Myocyte (in vitro differentiated cells): ENCODE measurements around the gene POGZ. TPM values are rescaled to one million over a fixed set of nuclear protein-coding genes. Genes with fewer than 3 reads are reported as not detected.
A peak's percentile ranks its signal among the peaks of the same experiment; 100 is the strongest.
"Not testable (repeated sequence)": the region's sequence is repeated elsewhere in the genome, so short reads cannot be mapped to it uniquely, and the experiment has no call there.

ENCODE experiments used
- DNase-seq: peaks from one replicate; pipeline ENCODE4 v3.0.0-alpha.2; 2012; ENCODE audit warnings: low read depth
- total RNA-seq: library from RNA; depleted of rRNA; stranded (reverse); fragments of >200 nt; gene quantifications from 2 replicates; pipeline ENCODE4 v1.2.3, GENCODE V29; 2014

POGZ gene
- total RNA-seq, 1 donor from 2014 or later, result 29.4 TPM

DNA sequence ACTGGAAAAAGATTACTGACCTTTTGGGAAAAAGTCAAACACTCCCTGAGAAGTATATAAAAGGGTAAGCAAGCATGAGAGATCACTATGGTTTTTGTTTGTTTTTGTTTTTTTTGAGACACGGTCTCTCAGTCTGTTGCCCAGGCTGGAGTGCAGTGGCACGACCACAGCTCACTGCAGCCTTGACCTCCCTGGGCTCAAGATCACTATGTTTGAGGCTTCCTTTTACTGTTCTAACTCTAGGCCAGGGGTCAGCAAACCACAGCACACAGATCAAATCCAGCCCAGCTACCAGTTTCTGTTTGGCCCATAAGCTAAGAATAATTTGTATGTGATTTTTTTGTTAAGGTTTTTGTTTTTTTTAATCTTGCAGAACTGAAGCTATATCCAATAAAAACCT lies 34.2 kb downstream of the POGZ start:
- no peak for DNase-seq

DNA sequence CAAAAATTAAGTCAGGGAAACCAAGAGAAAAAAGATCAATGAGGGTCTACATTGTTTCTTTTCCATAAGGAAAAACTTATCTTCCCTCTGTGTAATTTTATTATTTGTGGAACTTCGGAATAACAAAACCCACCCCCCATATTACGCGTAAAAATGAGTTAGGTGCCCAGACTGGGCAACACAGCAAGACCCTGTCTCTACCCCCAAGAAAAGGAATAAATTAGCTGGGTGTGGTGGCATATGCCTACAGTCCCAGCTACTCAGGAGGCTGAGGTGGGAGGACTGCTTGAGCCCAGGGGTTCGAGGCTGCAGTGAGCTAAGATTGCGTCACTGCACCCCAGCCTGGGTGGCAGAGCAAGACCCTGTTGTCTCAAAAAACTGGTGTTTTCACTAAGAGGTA lies 39.5 kb downstream of the POGZ start:
- no peak for DNase-seq

DNA sequence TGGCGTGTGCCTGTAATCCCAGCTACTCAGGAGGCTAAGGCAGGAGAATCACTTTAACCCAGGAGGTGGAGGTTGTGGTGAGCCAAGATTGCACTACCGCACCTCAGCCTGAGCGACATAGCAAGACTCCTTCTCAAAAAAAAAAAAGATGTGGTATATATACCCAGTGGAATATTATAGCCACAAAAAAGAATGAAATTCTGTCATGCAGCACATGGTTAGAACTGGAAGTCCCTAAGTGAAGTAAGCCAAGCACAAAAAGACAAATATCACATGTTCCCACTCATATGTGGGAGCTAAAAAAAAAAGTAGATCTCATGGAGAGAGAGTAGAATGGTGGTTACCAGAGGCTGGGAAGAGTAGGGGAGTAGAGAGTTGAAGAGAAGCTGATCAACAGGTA lies 41.2 kb downstream of the POGZ start:
- DNase-seq, result no peak

DNA sequence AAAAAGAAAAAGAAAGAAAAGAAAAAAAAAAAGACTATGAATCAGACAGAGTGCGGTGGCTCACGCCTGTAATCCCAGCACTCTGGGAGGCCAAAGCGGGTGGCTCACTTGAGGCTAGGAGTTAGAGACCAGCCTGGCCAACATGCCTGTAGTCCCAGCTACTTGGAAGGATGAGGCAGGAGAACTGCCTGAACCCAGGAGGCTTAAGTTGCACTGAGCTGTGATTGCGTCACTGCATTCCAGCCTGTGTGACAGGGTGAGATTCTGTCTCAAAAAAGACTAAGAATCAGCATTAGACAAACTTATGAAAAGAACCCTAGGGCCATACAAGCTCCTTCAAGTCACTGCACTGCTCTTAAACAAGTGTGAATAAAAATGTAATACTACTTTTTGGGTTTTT lies 43.1 kb downstream of the POGZ start:
- peak; percentile 36 for DNase-seq

DNA sequence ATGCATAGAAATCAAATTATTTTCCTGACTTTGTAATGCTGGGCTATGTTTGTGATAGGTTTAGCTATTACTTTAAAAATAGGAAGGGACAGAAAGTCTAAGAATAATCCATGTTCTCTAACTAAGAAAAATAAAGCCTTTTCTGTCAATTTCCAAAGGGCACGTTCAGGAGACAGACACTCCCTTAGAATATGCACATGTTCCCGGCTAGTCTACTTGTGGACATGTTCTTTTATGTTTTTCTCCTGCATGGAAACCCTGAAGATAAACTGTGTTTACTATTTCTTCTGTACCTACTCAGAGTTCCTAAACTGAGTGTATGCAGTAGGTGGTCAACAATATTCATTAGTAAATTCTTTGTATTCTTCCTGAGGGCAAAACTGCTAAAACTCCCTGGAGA lies 47.4 kb downstream of the POGZ start:
- no peak for DNase-seq

DNA sequence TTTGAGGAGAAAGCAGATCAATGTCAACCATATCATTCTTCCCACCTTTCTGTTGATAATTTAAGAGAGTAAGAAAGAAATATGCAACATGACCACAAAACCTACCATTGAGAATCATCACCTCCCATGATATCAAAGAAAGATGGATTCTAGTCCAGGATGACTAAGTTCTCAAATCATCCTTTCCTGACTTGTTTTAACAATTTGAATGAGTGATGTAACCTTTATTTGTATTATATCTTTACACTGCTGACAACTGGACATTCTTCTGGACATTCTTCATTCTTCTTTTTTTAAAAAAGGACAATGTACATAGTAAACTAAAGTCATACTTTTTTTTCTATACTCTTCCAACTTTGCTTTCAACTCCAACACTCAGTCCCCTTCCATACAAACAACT lies 50.4 kb downstream of the POGZ start:
- no peak for DNase-seq

DNA sequence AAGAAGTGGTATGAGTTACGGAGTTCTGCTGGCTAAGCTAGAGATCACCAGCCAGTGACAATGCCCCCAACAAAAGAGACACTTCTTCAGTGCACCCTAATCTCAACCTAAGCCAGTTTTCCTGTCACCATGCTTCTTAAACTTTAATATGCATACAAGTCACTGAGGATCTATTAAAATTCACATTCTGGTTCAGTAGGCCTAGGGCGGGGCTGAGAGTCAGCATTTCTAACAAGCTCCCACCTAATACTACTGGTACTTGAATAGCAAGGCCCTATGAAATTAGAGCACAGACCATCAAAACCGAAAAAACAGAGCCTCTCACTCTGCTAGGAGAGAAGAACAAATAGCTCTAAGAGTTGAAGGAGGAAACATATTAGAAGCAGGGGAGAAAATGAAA lies 52.0 kb downstream of the POGZ start:
- no peak for DNase-seq

DNA sequence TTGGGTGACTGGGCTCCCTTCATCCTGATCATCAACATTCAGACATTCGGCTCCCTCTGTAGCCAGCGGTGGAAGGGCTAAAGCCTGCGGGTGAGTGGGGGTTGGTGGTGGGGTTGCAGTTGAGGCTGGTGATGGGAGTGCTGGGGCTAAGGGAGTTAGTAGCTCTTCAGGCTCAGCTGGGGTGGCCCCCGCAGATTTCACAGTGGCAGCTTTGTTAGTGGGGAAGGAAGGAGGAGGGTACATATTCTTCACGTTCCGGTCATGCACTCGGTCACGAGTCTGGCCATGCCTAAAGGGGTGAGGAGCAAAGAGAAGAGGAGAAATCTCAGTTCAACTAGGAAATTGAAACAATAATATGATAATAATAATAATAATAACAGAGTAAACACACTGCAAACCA lies 53.1 kb downstream of the POGZ start:
- no peak for DNase-seq

DNA sequence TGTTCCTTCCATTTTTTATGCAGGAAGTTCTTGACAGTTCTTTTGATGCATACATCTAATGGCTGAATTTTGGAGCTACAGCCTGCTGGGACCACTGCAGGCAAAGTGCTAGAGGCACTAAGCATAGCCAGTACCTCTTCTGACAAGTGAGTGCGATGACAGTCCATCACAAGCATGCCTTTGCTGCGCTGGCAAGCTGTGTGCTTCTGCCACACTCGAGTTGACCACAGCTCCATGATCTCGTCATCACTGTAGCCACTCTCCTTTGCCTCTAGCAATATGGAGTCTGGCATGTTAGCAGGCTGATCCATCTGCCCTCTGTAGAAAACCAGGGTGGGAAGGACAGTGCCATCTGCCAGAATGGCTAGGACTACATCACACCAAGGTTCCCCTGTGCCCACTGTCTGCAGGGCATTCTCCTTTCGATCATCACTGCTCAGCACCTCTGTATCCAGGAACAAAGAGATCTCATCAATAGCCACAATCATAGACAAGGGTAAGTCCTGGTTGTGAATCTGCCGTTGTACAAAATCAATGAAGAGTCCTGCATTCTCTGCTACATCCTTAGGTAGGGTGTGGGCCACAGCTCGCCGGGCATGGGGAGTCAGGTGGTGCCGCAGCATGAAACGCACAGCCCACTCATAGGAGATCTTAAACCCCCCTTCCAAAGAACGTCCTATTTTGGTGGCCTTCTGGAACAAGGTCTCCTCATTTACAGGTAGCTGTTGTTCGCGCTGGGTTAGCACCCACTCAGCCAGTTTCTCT lies 53.9 kb downstream of the POGZ start:
- DNase-seq, result no peak

DNA sequence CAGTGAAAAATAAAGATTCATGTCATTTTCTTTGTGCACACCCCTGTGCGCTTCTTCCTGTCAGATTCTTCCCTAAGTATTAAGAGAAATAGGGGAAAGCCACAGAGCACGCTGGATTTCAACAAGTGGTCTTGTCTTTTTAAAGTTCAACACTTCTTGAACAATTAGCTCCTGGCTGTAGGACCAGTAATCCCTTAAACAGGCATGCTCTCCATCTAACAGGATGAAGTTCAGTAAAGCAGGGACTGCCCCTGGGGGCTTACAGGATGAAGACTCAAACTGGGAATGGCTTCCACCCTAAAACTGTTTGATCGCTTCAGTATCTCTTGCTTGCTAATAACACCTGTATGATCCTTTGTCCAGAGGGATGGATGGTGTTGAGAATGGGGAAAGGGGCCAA lies 55.7 kb downstream of the POGZ start:
- no peak for DNase-seq

DNA sequence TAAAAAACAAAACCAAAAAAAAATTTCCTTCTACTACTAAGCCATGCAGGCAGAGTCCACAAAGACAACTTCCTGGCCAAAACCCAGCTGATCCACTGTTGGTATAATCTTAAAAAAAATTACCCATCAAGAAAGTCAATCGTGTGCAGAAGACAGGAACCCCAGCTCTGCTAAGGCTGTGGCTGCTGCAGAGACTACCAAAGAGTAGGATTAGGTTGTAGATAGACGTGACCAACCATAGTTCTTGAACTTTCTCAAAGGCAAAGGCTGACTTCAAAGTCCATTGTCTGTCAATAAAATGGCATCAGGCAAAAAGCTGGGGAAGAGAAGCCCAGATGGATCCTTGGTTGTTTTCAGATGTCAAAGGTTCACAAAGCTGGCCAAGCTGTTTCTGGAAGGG lies 56.5 kb downstream of the POGZ start:
- DNase-seq, result no peak

DNA sequence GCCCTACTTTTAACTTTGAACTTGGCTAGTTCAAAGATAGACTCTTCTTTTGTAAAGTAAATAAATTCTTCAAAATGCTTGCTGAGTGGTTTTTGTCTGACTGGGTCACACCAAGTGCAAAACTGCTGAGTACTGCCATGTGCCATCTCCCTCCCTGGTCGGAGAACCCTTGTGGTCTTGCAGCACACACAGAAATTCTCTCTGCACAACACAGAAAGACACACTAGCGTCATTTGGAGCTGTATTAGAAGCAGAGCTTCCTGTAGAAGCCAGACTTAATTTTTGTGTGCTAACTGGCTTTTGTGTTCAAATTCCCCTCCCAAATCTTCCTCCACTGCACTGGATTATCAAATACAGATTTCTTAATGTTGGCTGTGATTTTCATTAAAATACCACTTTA lies 57.4 kb downstream of the POGZ start:
- no peak for DNase-seq

DNA sequence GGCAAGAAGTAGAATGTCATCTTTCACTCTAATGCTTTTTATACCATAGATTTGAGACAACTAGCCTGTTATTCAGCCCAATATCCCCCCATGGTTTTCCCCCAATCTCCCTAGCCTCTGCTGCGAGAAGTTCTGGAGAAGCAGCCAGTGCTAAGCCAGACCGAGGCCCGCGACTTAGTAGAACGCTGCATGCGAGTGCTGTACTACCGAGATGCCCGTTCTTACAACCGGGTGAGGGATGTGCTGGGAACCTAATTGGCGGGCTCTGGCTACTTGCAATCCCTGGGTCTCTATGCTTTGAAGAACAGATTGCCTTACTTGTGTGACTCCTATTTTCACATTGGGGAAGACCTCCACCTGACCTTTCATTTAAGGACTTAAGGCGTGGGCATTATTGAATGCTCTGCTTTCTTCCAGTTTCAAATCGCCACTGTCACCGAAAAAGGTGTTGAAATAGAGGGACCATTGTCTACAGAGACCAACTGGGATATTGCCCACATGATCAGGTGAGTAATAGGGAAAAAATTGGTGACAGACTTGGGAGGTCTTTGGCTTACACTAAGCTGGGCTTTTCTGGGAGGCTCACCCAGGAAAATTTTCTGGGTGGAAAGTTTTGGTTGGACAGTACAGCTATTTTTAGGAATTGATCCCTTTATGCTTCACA lies 58.0 kb downstream of the POGZ start:
- peak; percentile 13 for DNase-seq

DNA sequence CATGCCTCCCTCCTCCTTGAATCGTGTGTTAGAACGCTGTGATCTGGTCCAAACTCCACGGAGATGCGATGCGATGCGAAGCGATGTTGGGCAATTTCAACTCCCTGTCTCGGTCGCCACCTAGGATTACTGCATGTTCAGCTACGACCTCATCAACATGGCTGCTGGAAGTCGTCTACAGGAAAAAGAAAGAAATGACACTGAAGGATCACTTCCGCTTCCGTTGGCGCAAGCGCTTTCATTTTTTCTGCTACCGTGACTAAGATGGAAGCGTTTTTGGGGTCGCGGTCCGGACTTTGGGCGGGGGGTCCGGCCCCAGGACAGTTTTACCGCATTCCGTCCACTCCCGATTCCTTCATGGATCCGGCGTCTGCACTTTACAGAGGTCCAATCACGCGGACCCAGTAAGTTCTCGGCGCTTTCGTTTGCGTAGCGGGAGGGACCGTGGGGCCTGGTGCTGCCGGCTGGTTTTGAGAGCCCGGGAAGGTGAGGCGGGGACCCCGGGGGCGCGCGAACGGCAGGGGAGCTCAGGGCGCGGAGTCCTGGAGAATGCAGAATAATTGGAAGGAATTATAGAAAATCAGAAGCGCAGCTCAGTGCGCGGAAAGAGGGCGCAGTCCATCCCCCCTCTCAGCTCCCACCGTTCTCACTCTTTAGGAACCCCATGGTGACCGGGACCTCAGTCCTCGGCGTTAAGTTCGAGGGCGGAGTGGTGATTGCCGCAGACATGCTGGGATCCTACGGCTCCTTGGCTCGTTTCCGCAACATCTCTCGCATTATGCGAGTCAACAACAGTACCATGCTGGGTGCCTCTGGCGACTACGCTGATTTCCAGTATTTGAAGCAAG lies 59.7 kb downstream of the POGZ start, which contains the start of gene PSMB4:
Gene PSMB4, plus strand, starts transcription at position 250 of the 848 bp plus-strand sequence. Its CDS starts 15 bp downstream, at position 265.
- peak; percentile 92 for DNase-seq

DNA sequence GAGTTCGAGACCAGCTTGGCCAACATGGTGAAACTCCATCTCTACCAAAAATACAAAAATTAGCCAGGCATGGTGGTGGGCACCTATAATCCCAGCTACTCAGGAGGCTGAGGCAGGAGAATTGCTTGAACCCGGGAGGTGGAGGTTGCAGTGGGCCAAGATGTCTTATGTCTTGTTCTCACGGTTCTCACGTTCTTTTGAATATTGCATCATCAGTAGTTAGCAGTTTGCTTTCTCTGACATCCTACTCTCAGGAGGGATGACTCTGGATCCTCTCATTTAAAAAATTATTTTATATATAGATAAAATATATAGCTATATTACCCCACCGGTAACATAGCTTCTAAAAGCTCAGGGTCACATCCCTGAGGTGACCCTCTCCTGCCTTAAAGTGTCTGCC lies 63.0 kb downstream of the POGZ start:
- not testable (repeated sequence) for DNase-seq

DNA sequence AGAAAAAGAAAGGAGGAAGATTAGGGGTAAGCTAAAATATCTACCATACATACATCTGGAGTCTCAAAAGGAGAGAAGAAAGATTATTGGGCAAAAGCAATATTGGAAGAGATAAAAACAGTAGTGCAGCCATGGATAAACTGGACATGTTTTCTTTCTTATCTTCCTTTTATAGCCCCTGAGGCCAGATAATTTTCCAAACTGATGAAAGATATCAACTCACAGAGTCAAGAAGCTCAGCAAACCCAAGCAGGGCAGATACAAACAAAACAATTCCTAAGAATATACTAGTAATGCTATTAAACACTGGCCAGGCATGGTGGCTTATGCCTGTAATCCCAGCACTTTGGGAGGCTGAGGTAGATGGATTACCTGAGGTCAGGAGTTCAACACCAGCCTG lies 65.7 kb downstream of the POGZ start:
- DNase-seq, result no peak

DNA sequence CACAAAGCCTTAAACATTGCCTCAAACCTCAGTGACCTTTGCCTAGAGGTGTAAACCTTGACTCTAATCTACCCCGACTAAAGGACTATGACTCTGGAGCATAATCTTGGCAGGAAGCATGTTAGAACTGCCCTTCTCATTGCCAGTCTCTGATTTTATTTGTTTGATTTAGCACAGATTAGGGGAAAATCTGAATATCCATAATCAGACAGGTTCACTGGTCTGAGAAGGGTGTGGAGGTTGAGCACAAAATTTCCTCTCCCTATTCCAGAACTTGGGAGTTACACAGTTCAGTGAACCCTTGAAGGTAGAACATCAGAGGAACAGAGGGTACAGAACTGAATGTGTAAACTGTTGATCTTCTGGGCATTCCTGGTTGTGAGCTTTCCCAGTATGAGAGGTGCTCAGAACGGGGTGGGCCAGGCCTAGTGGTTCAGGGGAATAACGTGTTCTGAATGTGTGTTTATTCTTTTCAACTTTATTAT lies 68.2 kb downstream of the POGZ start:
- DNase-seq, result no peak

DNA sequence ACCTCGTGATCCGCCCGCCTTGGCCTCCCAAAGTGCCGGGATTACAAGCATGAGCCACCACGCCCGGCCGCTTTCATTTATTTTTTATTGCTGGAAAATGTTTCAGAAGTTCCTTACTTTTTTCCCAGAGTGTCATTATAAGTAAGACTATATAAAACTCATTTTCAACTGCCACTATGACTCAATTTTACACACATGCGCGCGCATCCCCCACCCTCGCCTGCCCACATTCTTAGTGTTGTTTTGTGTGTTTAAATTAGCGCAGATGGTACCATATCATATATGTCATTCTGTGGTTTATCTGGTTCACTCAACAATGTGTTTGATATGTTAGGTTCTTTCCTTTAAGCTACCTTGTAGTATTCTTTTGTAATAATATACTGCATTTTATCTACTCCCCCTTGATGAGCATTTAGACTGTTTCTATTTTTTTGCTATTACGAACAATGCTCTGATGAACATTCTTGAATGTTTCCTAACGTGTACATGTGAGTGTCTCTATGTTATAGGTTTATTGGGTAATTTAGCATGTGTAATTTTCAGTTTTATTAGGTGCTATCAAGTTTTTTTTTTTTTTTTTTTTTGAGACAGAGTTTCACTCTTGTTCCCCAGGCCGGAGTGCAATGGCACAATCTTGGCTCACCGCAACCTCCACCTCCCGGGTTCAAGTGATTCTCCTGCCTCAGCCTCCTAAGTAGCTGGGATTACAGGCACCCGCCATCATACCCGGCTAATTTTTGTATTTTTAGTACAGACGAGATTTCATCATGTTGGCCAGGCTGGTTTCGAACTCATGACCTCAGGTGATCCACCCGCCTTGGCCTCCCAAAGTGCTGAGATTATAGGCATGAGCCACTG lies 68.8 kb downstream of the POGZ start:
- DNase-seq, result not testable (repeated sequence)

DNA sequence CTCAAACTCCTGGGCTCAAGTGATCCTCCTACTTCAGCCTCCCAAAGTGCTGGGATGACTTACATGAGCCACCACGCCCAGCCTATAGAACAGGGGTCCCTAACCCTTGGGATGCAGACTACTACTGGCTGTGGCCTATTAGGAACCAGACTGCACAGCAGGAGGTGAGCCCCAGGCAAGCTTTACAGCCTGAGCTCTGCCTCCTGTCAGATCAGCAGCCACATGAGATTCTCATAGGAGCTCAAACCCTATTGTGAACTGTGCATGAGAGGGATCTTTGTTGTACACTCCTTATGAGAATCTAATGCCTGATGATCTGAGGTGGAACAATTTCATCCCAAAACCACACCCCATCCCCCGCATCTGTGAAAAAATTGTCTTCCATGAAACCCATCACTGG lies 73.3 kb downstream of the POGZ start:
- no peak for DNase-seq

DNA sequence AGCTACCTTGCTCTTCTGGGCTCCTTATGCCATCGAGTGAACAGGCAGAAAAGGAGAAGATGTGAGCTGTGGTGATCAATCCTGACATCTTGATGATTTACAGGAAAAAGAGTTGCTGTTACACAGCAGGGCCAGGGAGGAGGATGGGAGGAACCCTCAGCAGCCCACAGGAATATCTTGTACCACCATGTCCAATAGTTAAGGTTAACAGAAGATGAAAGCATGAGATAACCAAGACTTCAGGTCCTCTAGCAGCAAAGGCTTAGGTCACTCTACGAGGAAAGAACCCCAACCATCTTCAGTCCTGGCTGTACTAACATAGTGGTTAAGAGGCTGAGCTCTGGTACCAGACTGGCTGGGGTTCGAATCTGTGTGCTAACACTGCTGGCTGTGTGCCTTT lies 74.7 kb downstream of the POGZ start:
- DNase-seq, result no peak
